GM18508 (cell line): ENCODE measurements around the gene RALGDS.
A peak's percentile ranks its signal among the peaks of the same experiment; 100 is the strongest.

Source experiments
- ATAC-seq: cut with Tn5 transposase; IDR thresholded peaks from one replicate; pipeline ENCODE4 v1.9.1; 2021; ENCODE audit warnings: moderate number of reproducible peaks; ENCODE audit not compliant: insufficient read depth, unreplicated experiment

RALGDS gene

DNA sequence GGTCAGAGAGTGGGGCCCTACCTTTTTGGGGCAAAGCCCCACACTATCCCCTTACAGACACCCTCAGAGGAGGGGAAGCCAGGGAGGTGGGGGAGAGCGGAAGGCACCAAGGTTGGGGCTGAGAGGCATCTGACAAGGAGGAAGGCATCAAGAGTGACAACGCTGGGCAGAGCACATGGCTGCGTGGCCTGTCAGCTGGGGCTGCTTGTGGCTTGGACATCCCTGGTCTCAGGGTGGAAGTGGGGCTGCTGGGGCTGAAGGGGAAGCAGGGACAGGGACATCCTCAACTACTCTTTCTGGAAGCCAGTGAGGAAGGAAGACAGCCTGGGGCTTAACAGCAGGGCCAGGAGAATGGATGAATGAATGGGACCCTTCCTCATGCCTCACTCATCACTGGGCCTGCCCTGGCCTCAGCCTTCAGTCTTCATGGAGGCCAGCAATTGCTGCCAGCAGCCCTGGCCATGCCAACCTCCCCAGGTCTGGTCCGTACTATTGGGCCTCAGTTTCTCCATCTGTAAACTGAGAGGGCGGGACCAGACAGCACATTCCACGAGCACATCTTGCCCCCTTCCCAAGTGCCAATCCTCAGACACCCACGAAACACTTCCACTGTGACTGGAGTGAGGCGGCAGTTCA is 993 bp upstream of the RALGDS start:
- no peak for ATAC-seq

DNA sequence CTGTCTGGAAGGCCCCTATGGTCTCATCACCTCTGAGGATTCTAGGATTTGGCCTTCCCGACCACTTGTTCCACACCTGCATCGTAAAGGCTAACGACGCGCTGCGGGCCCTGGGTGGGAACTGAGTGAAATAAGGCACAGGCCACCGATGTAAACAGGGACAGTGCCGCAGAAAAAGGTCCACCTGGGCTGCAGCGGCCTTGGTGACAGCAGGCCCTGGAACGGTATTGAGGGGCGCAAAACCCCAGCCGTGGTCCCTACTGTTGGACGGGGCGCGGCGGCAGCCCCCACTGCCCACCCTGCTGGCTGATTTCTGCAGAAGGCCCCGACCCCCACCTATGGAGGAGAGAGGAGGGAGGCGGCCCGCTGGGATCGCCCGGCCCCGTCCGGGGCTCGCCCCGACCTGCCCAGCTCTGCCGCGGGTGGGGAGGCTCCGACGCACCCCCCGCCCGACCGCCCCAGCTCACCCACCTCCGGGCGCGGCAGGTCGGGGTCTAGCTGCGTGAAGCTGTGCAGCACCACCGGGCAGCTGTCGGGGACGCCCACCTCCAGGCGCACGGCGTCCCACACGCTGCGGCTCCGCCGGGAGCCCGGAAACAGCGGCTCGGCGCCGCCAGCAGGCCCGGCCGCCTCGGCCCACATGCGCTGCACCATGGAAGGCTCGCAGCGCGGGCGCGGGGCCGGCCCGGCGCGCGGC is 391 bp downstream of the RALGDS start:
- ATAC-seq, result no peak

DNA sequence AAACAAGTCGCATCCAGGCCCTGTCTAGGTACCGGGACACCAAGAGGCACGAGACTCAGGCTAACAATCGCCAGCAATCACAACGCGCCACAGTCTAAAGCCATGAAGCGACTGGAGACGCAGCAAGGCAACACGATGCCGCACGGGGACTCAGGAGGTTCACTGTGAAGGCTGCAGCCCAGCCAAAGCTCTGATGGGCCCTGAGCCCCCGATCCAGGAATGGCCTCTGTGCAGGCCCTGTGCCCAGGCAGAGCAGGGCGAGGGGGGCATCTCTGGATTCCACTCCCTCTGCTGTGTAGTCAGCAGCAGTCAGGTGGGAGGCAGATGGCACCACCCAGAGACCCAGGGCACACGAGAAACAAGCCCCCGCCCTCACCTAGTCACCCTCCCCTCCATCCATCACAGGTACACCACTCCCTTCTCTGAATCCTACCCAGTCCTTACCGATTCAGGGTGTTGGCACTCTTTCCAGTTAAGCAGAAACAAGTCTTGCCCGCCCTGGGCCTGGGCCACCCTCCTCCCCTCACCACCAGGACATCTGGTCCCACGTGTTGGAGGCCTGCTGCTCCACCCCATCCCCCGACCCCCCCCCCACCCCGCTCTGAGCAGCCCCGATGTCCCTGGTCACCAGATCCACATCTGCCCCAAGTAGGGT is 1.1 kb downstream of the RALGDS start:
- ATAC-seq, result no peak

DNA sequence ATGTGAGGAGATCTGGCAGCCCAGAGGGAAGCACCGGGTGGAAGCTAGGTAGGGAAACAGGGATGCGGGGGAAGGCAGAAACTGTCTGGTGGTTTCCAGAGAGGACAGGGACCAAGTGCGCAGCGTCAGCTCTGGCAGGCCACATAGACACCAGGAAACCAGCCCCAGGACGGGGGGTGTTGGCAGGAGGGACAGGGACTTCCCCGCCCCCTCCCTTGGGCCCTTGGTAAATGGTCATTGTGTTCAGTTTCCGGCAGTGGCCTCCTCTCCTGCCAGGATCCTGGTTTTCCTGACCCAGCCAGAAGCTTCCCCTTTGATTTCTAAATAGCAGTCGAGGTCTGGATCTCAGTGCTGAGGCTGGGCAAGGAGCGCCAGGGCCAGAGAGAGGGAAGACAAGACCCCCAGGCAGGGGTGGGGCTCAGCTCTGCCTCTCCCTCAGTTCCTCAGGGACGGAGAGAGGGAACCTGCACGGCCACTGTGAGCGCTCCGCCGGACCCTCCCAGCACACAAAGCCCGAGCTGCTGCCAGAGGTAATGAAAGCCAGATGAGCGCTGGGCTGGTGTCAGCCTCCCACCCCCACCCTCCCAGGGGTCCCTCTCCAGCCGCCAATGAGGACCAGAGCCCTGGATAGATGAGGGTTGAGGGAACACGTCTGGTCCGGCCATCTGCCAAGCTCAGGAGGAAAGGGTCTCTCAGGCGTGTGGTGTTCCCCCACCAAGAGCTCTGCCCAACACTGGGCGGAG is 1.8 kb downstream of the RALGDS start:
- no peak for ATAC-seq

DNA sequence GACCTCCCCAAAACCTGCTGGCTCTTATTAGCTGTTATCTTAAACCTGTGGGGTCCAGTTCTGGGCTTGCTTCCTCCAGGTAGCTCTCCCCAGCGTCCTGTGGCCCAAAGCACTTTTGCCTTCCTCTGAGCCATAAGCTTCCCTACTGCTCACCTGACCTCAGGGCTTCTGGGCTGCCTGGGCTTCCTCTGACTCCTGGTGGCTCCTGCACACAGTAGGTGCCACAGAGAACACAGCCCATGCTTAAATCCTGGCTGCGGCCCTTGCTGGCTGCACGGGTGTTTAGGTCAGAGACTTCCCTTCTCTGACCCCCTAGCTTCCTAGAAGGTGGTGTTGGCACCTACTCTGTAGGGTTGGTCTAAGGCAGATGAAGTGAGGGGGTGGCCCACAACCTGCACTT is 2.5 kb downstream of the RALGDS start:
- no peak for ATAC-seq

DNA sequence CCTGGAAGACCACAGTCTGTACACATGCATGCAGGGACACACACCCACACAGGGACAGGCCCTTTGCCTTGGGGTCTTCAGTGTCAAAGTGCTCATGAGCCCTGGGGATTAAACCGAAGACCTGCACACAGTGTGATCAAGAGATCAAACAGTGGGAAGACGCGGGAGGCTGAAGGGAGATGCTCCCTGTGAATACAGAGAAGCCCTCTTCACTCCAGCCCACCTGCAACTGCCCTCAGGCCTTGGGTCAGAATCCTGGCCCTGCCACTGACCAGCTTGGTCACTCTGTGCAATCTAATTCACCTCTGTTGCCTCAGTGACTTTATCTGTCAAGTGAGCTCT is 2.9 kb downstream of the RALGDS start:
- ATAC-seq, result no peak

DNA sequence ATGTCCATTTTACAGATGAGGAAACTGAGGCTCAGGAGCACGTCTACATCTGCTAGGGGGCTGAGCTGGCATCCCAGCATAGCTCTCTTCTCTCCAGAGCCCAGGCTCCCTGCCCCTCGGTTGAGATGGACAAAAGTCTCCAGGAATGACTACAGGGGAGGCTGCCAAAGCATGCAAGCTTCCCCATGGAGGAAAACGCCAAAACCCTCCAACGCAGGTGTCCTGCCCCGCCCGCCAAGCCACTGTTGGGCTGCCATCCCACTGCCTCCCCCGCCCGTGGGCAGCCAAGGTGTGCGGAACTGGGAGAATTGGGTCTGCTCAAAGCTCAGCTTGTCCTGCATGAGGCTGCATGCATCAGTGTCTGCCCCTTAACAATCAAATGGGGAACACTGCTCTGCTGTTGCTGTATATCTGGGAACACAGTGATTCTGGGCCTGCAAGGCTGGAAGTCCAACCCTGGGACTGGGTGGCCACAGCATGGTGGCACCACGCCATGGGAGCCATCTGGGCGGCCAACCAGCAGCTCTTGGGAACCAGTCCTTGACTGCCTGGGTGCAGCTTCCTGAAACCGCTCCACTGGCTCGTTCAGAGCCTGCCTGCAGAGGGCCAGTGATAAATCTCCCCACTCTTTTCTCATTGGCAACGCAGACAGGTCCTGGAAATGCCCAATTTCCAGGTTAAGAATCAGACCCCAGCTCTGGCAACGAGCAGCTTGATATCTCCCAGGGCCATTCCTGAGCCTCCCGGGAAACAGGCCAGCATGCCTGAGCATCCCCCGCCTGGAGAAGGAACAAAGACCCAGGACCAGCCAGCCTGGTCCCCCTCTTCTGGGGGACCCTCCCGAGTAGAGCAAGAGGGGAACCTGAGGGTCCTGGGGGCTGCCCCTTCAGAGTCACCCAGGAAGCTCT is 3.5 kb downstream of the RALGDS start:
- ATAC-seq, result no peak

DNA sequence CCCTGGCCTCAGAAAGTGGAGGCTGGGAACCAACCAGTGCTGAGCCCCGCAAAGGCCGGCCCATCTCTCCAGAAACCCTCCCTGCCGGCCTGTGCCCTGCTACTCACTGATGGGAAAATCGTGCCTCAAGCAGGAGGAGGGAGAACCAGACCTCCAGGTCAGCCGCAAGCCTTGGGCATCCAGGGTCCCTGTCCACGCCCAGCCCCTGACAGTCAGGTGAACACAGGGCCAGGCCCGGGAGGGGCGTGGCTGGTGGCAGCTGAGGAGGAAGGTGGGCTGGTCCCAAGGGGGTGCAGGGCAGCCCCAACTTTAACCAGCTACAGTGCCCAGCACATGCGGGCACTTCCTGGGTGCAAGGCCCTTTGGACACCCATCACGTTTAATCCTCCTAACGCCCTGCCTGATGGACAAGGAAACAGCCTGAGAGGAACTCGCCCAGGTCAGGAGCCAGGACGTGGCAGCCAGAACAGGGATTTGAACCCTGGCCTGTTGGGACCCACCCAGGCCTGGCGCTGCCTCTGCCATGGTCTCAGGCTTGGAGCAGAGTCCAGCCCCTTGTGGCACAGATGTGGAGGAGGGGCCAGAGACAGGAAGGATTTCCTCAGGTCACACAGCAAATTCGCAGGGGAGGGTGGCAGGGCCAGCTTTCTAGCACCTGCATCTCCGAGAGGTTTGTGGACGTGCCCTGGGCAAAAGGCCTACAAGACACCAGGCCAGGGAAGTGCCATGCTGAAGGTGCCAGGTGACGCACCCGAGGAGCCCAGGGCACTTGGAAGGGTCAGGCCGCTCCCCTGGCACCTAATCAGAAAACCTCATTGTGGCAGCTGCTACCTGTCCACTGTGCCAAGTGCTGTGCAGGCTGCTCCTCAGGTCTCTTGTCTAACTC is 4.5 kb downstream of the RALGDS start:
- ATAC-seq, result no peak

DNA sequence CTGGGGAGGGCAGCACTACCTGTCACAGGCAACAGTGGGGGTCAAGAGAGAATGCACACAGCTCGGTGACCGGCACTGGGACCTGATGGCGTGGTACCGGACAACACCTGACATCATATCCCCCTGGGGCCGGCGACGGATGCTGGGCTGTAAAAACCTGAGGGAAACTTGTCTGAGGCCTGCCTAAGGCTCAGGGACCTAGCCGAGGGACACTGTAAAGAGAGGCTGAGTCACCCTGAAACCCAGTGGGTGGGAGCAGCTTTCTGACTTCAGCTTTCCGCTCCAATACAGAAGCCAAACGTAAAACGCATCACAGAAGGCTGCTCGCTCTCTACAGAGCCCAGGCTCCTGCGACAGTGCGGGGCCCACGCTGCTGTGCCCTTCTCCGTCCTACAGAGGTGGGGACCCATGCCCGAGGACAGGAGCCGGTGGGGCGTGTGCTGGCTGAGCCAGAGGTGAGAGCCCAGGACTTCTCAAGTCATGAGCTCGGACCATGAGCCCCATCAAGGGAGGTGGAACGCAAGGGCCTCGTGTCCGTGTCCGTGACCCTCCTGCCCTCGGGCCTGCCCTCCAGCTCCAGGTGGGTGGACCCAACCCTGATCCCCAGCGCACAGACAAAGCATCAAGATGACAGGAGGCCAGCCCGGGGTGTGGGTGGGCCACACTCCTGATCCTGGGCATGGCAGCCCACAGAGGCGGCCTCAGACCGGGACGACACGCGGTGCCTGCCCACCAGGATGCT is 5.3 kb downstream of the RALGDS start:
- ATAC-seq, result peak; percentile 51

DNA sequence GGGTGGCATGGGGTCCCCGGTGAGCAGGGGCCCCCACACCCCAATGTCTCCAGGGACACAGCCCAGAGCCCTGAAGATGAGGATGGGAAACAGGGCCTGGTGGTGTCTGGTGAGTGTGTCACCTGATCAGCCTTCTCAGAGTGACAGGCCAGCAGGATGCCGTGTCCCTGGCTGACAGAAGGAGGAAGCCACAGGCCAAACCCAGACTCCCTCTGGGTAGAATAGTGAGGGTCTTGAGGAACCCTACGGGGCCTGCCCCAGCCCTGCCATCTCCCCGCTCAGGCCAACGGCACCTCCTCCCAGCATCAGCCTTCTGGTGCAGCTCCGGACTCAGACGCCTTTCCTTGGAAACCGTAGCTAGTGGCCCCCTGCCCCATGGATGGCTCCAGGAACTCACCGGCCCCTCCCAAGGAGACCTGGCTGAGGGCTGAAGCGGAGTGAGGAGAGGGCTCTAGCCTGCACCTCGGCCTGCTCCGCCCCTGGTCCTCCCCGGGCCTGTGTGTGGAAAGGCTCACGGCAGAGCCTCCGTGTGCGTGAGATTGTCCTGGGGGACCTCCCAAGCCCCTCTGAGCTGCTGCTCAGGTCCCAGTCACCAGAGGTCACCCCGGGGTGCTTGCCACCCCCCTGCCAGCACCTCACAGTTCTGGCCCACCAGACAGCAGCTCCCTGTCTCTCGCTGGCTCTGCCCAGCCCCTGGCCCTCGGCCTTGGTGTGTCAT is 6.0 kb downstream of the RALGDS start:
- ATAC-seq, result no peak

DNA sequence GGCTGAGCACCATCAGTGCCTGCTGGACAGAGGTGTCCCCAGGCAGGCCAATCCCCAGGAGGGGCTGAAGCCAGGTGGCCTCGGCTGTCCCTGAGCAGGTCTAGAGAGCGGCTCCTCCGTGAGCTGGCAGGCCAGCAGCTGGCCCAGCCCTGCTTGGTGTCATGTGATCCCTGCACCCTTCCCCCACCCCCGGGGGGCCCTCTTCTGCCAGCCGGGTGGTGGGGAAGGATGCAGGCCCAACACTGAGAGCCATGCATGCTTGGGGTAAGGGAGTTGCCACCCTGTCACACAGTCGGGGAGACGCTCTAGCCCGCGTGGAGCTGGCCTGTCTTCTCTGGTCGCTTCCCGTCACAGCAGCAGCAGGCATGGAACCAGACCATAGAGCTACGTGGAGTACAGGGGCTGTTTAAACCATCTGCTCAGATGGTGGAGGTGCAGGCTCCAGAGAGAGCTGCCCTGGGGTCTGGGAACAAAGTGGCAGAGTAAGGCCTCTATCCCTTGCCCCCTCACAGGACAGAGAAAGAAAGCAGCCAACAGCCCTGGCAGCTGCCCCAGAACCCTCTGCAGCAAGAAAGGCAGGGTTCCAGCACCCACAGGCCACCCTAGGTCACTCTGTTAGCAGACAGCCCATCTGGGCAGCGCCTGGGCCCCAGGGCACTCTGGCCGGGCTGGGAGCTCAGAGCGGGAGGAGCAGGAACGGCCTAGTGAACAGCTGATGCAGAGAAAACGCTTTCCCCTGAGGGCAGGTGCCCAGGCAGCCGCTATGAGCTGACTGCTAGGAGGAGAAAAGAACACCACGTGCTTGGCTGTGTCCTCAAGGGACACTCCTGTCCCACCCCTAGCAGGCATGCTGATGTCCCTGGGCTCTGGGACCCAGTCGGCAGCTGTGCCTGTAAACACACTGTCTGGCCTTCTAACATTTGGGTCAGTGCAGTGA is 6.8 kb downstream of the RALGDS start:
- no peak for ATAC-seq

DNA sequence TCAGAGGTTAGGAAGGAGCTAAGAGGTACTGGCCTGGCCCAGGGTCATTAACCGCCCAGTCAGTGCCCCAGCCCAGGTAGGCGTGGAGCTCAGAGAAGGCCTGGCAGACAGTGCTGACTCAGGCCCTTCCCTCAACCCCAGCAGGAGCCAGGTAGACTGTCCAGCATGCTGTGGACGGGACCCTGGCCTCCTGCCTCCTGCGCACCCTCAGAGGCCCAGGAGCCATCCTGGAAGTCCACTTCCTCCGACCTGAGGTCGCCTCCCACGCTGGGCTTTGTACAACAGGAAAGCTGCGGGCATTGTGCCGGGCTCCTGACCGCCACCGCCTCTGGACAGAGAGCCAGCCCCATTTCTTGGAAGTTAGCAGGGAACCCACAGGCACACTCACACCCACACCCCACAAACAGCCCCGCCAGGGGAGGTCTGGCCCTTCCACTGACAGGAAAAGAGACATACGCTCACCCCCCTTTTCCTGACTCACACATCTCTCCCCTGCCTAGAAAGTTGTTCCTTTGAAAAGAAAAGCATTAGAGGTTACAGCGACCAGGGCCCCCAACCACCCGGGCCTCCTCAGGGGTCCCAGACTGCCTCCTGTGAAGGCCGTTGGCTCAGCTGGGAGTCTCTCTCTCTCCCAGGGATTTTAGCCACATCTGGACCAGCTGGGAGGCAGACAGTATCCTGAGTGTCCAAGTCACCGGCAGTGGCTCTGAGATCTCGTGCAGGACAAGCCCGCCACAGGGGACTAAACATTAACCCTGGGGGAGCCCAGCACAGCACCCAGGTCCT is 7.7 kb downstream of the RALGDS start:
- ATAC-seq, result no peak

DNA sequence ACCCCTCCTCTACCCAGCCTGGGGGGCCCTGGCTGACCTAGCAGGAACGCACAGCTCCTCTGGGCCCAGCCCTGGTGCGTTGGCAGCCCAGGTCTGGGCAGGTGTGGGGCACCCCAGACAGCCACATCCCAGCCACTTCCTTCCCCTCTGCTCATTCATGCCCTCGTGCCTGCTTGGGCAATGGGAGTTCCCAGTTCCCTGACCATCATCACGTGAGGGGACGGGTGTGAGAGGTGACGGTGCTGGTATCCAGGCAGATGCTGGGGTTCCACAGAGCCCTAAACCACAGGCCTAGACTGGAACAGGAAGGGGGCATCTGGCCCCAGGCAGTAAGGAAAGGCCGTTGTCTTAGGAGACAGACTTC is 8.4 kb downstream of the RALGDS start:
- no peak for ATAC-seq

DNA sequence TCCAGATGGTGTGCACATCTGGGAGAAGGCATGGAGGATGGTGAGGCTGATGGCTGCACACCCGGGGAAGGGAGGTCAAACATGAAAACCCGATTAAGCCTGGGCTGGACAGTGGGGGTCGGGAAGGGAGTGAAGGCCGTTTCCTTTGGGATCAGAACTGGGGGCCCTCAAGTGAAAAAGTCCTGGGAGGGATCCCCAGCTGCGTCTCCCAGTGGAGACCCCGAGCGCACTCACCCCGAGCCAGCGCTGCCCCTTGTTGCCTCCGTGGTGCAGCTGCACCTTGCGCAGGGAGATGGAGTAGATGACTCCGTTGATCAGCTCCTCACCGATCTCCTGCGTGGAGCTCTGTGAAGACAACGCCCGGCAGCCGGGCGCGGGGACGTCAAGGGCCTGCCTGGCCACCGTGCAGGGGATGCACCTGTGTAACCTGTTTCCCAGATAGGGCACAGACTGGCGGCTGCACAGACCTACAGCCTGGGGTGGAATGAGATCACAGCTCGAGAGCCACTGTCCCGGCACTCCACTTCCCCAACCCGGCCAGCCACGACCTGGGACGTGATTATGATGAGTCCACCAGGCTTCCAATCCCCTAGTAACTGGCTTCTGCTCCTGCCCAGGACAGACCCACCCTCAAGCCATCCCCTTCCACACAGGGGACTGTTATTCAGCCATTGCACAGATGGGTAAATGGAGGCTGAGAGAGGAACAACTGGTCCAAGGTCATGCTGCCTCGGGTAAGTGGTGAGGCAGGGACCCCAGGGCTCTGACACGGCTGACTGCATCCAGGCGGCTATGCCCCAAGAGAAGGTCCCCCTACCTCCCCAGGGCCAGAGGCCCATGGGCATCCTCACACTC is 9.0 kb downstream of the RALGDS start:
- no peak for ATAC-seq

DNA sequence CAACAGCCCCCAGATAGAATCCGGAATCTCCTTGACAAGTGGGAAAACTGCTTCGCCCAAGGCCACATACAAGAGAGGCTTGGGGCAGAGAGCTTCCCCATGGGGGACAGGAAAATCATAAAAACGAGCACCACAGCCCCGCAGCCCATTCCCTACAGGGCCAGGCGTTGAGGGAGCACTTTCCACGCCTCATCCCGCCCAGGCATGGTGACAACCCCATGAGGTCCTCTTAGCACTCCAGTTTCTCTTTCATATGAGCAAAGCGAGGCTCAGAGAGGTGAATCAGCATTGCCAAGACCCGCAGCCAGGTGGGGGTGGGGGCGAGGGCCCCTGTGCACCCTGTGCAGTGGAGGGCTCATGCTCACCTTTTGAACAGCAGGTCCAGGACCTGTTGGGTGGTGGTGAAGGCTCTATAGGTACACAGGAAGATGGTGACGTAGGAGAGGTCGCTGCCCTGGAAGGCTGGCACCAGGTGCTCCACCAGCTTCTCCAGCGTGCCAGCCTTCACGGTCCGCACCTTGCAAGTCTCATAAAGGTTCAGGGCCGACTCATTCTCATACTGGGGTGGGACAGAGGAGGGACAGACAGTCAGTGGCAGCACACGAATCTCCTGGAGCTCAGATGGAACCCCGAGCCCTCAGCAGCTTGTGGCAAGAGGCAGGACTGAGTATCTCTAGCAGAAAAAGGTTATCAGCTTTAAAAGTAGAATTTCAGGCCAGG is 10.9 kb downstream of the RALGDS start:
- ATAC-seq, result no peak
